Neutrophil (primary cell): ENCODE data around the gene USP54.
"Not testable (repeated sequence)": the region's sequence is repeated elsewhere in the genome, so short reads cannot be mapped to it uniquely, and the experiment has no call there.

Experiments used
- H3K27ac ChIP-seq: fragments of 200-600 bp; sonication (generic); 2 replicates; pipeline ENCODE4 v1.5.1; 2016; ENCODE audit warnings: mild to moderate bottlenecking, moderate library complexity
- H3K27me3 ChIP-seq: fragments of 200-600 bp; sonication (generic); 2 replicates; pipeline ENCODE4 v1.6.0; 2016; ENCODE audit warnings: mild to moderate bottlenecking
- H3K36me3 ChIP-seq: fragments of 200-600 bp; sonication (generic); 2 replicates; pipeline ENCODE4 v1.5.1; 2017
- H3K4me1 ChIP-seq, 2 experiments: fragments of 200-600 bp in 1 of 2; sonication (generic) in 1 of 2; 1 replicate in 1 of 2; 2 replicates in 1 of 2; pipeline versions ENCODE4 v1.5.1 to v1.6.1; 2013 to 2016; ENCODE audit warnings: low read depth in 1 of 2, low read length in 1 of 2, mild to moderate bottlenecking in 1 of 2, moderate library complexity in 1 of 2; ENCODE audit not compliant: control insufficient read depth in 1 of 2, insufficient read depth in 1 of 2
- H3K4me3 ChIP-seq, 2 experiments: fragments of 200-600 bp in 1 of 2; sonication (generic) in 1 of 2; 1 replicate in 1 of 2; 2 replicates in 1 of 2; pipeline ENCODE4 v1.5.1; 2013 to 2016; ENCODE audit warnings: low read depth in 1 of 2, low read length in 1 of 2, mild to moderate bottlenecking in 1 of 2, moderate library complexity in 1 of 2
- H3K9me3 ChIP-seq: fragments of 200-600 bp; sonication (generic); 2 replicates; pipeline ENCODE4 v1.5.1; 2016
- TF ChIP-seq, protein P1 (sequence below): fragments of 200-600 bp; sonication (generic); IDR thresholded peaks from 2 replicates; pipeline ENCODE4 v1.5.1; 2016; ENCODE audit warnings: antibody characterized with exemption

Gene USP54

GRCh38 chr10:73628405-73628804 is 37.3 kb upstream of the USP54 start:
- Histone ChIP-seq H3K4me1 (peaks cover 15 to 16% of the 10 kb centered on the region in 2 experiments), H3K27ac (no peak overlapping the region), H3K4me3 (no peak overlapping the region), H3K36me3 (no peaks in the 10 kb centered on the region), H3K9me3 (no peaks in the 10 kb centered on the region), H3K27me3 (no peaks in the 10 kb centered on the region)
- TF ChIP-seq, protein P1, sequence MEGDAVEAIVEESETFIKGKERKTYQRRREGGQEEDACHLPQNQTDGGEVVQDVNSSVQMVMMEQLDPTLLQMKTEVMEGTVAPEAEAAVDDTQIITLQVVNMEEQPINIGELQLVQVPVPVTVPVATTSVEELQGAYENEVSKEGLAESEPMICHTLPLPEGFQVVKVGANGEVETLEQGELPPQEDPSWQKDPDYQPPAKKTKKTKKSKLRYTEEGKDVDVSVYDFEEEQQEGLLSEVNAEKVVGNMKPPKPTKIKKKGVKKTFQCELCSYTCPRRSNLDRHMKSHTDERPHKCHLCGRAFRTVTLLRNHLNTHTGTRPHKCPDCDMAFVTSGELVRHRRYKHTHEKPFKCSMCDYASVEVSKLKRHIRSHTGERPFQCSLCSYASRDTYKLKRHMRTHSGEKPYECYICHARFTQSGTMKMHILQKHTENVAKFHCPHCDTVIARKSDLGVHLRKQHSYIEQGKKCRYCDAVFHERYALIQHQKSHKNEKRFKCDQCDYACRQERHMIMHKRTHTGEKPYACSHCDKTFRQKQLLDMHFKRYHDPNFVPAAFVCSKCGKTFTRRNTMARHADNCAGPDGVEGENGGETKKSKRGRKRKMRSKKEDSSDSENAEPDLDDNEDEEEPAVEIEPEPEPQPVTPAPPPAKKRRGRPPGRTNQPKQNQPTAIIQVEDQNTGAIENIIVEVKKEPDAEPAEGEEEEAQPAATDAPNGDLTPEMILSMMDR = no peak

- Histone ChIP-seq H3K27ac (no peak overlapping the region), H3K27me3 (no peaks in the 10 kb centered on the region), H3K4me3 (no peak overlapping the region), H3K4me1 (peaks cover 15 to 16% of the 10 kb centered on the region in 2 experiments), H3K36me3 (no peaks in the 10 kb centered on the region), H3K9me3 (no peaks in the 10 kb centered on the region)
- TF ChIP-seq, protein P1 = no peak
Observed at GRCh38 chr10:73627300-73627699, 36.2 kb upstream of the USP54 start.

GRCh38 chr10:73625884-73626752 is 35.0 kb upstream of the USP54 start:
- Histone ChIP-seq H3K4me3 (peak overlapping the region; percentile 67 to 74), H3K4me1 (peaks cover 15 to 16% of the 10 kb centered on the region in 2 experiments), H3K36me3 (no peaks in the 10 kb centered on the region), H3K27ac (peak overlapping the region; percentile 49), H3K27me3 (no peaks in the 10 kb centered on the region), H3K9me3 (no peaks in the 10 kb centered on the region)
- TF ChIP-seq, protein P1 = no peak

- Histone ChIP-seq H3K4me1 (peaks cover 15 to 16% of the 10 kb centered on the region in 2 experiments), H3K9me3 (no peaks in the 10 kb centered on the region), H3K4me3 (peak overlapping the region; percentile 67 to 74), H3K27me3 (no peaks in the 10 kb centered on the region), H3K36me3 (no peaks in the 10 kb centered on the region), H3K27ac (peak overlapping the region; percentile 49)
- TF ChIP-seq, protein P1 = no peak
Observed at GRCh38 chr10:73625004-73625883, 34.1 kb upstream of the USP54 start.

DNA sequence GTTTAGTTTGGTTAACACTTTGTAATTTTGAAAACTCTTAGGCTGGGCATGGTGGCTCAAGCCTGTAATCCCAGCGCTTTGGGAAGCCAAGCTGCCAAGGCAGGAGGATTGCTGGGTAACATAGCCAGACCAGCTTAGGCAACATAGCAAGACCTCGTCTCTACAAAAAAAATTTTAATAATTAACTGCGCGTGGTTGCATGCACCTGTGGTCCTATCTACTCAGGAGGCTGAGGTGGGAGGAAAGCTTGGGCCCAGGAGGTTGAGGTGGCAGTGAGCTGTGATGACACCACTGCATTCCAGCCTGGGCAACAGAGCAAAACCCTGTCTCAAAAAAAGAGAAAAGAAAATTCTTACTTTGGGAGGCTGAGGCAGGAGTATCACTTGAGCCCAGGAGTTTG is 31.9 kb upstream of the USP54 start:
- H3K4me1 ChIP-seq = peaks cover 15 to 16% of the 10 kb centered on the region in 2 experiments
- no peaks in the 10 kb centered on the region for H3K9me3 ChIP-seq
- no peaks in the 10 kb centered on the region for H3K27me3 ChIP-seq
- no peak overlapping the region for H3K4me3 ChIP-seq
- H3K36me3 ChIP-seq = no peaks in the 10 kb centered on the region
- TF ChIP-seq, protein P1 = no peak
- H3K27ac ChIP-seq = no peak overlapping the region

DNA sequence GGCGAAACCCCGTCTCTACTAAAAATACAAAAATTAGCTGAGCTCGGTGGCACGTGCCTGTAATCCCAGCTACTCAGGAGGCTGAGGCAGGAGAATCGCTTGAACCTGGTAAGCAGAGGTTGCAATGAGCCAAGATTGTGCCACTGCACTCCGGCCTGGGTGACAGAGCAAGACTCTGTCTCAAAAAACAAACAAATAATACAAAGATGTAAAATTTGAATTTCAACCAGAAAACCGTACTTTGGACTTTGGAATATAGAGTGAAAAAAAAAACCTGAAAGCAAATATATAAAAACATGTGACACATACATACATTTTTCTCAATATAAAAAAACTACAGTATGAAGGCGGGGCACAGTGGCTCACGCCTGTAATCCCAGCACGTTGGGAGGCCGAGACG is 29.8 kb upstream of the USP54 start:
- H3K4me3 ChIP-seq, H3K4me1 ChIP-seq, H3K27ac ChIP-seq, H3K27me3 ChIP-seq, H3K9me3 ChIP-seq, H3K36me3 ChIP-seq: not testable (repeated sequence)

DNA sequence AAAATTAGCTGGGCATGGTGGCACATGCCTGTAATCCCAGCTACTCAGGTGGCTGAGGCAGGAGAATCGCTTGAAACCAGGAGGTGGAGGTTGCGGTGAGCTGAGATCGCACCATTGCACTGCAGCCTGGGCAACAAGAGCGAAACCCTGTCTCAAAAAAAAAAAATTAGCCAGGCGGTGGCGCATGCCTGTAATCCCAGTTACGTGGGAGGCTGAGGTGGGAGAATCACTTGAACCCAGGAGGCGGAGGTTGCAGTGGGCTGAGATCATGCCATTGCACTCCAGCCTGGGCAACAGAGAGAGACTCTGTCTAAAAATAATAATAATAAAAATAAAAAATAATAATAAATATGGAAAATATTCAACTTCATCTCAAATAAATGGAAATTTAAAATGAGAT is 26.0 kb upstream of the USP54 start:
- H3K36me3 ChIP-seq, H3K27ac ChIP-seq, H3K9me3 ChIP-seq, H3K4me3 ChIP-seq, H3K27me3 ChIP-seq, H3K4me1 ChIP-seq: not testable (repeated sequence)
